ENCODE measurements around the gene ZNF669. TPM values are rescaled to one million over a fixed set of nuclear protein-coding genes. Genes with fewer than 3 reads are reported as not detected.
A peak's percentile ranks its signal among the peaks of the same experiment; 100 is the strongest.

Gene ZNF669
- total and polyA plus RNA-seq, 4 donors, result 11.8 to 12.8 (median 12.1) TPM

- Histone ChIP-seq H3K27ac (ENCODE audit: low read depth, low read length) (no peak overlapping the region), H3K9me3 (ENCODE audit: control insufficient read depth, insufficient read depth, low read length) (no peaks in the 10 kb centered on the region), H3K4me1 (ENCODE audit: control insufficient read depth, insufficient read depth, low read length) (peaks cover 17% of the 10 kb centered on the region), H3K36me3 (ENCODE audit: control insufficient read depth, insufficient read depth, low read length) (no peaks in the 10 kb centered on the region), H3K4me3 (ENCODE audit: low read depth, low read length) (no peak overlapping the region), H3K27me3 (ENCODE audit: control insufficient read depth, insufficient read depth, low read length) (no peaks in the 10 kb centered on the region)
- 81% methylated on average over 4 of the region's 5 CpGs for WGBS (ENCODE audit: insufficient coverage)
- DNase-seq (ENCODE audit: low read depth in 4 of 6, low spot score in 6 of 6), result no peak
Observed at GRCh38 chr1:247113094-247113497, 8.9 kb upstream of the ZNF669 start.

- peak overlapping the region; percentile 59 for H3K4me3 ChIP-seq (ENCODE audit: low read depth, low read length)
- 44% methylated on average over 9 of the region's 9 CpGs for WGBS (ENCODE audit: insufficient coverage)
- H3K27ac ChIP-seq (ENCODE audit: low read depth, low read length), result no peak overlapping the region
- DNase-seq (ENCODE audit: low read depth in 4 of 6, low spot score in 6 of 6), result no peak
- no peaks in the 10 kb centered on the region for H3K27me3 ChIP-seq (ENCODE audit: control insufficient read depth, insufficient read depth, low read length)
- no peaks in the 10 kb centered on the region for H3K9me3 ChIP-seq (ENCODE audit: control insufficient read depth, insufficient read depth, low read length)
- peaks cover 17% of the 10 kb centered on the region for H3K4me1 ChIP-seq (ENCODE audit: control insufficient read depth, insufficient read depth, low read length)
- no peaks in the 10 kb centered on the region for H3K36me3 ChIP-seq (ENCODE audit: control insufficient read depth, insufficient read depth, low read length)
Observed at GRCh38 chr1:247112479-247112781, 8.3 kb upstream of the ZNF669 start.

- Histone ChIP-seq H3K27me3 (ENCODE audit: control insufficient read depth, insufficient read depth, low read length) (no peaks in the 10 kb centered on the region), H3K4me3 (ENCODE audit: low read depth, low read length) (peak overlapping the region; percentile 59), H3K36me3 (ENCODE audit: control insufficient read depth, insufficient read depth, low read length) (no peaks in the 10 kb centered on the region), H3K9me3 (ENCODE audit: control insufficient read depth, insufficient read depth, low read length) (no peaks in the 10 kb centered on the region), H3K27ac (ENCODE audit: low read depth, low read length) (peak overlapping the region; percentile 52), H3K4me1 (ENCODE audit: control insufficient read depth, insufficient read depth, low read length) (peaks cover 17% of the 10 kb centered on the region)
- under 1% methylated on average over 78 of the region's 78 CpGs for WGBS (ENCODE audit: insufficient coverage)
- peak in 3 of 6 donors; percentile 15 to 68 (median 64) for DNase-seq (ENCODE audit: low read depth in 4 of 6, low spot score in 6 of 6)
Observed at GRCh38 chr1:247111700-247112478, 7.7 kb upstream of the ZNF669 start.

GRCh38 chr1:247111259-247111699 is 7.1 kb upstream of the ZNF669 start:
- H3K9me3 ChIP-seq (ENCODE audit: control insufficient read depth, insufficient read depth, low read length), result no peaks in the 10 kb centered on the region
- H3K27me3 ChIP-seq (ENCODE audit: control insufficient read depth, insufficient read depth, low read length), result no peaks in the 10 kb centered on the region
- DNase-seq (ENCODE audit: low read depth in 4 of 6, low spot score in 6 of 6), result no peak
- H3K4me1 ChIP-seq (ENCODE audit: control insufficient read depth, insufficient read depth, low read length), result peaks cover 17% of the 10 kb centered on the region
- WGBS (ENCODE audit: insufficient coverage), result under 1% methylated on average over 62 of the region's 62 CpGs
- H3K36me3 ChIP-seq (ENCODE audit: control insufficient read depth, insufficient read depth, low read length), result no peaks in the 10 kb centered on the region
- H3K27ac ChIP-seq (ENCODE audit: low read depth, low read length), result no peak overlapping the region
- peak overlapping the region; percentile 59 for H3K4me3 ChIP-seq (ENCODE audit: low read depth, low read length)

- 9% methylated on average over 25 of the region's 30 CpGs for WGBS (ENCODE audit: insufficient coverage)
- Histone ChIP-seq H3K36me3 (ENCODE audit: control insufficient read depth, insufficient read depth, low read length) (no peaks in the 10 kb centered on the region), H3K9me3 (ENCODE audit: control insufficient read depth, insufficient read depth, low read length) (no peaks in the 10 kb centered on the region), H3K27me3 (ENCODE audit: control insufficient read depth, insufficient read depth, low read length) (no peaks in the 10 kb centered on the region), H3K4me1 (ENCODE audit: control insufficient read depth, insufficient read depth, low read length) (peaks cover 17% of the 10 kb centered on the region), H3K27ac (ENCODE audit: low read depth, low read length) (no peak overlapping the region), H3K4me3 (ENCODE audit: low read depth, low read length) (peak overlapping the region; percentile 59)
- peak in 2 of 6 donors; percentile 4 to 44 for DNase-seq (ENCODE audit: low read depth in 4 of 6, low spot score in 6 of 6)
Observed at GRCh38 chr1:247110627-247111258, 6.6 kb upstream of the ZNF669 start.

GRCh38 chr1:247107694-247108093 is 3.5 kb upstream of the ZNF669 start:
- no peak overlapping the region for H3K27ac ChIP-seq (ENCODE audit: low read depth, low read length)
- 87% methylated on average over 3 of the region's 7 CpGs for WGBS (ENCODE audit: insufficient coverage)
- H3K36me3 ChIP-seq (ENCODE audit: control insufficient read depth, insufficient read depth, low read length), result no peaks in the 10 kb centered on the region

GRCh38 chr1:247105966-247106365 is 1.8 kb upstream of the ZNF669 start:
- WGBS (ENCODE audit: insufficient coverage), result 88% methylated on average over 7 of the region's 15 CpGs
- Histone ChIP-seq H3K27me3 (ENCODE audit: control insufficient read depth, insufficient read depth, low read length) (no peaks in the 10 kb centered on the region), H3K36me3 (ENCODE audit: control insufficient read depth, insufficient read depth, low read length) (peaks cover 2% of the 10 kb centered on the region), H3K4me3 (ENCODE audit: low read depth, low read length) (no peak overlapping the region), H3K4me1 (ENCODE audit: control insufficient read depth, insufficient read depth, low read length) (peaks cover 15% of the 10 kb centered on the region), H3K27ac (ENCODE audit: low read depth, low read length) (no peak overlapping the region), H3K9me3 (ENCODE audit: control insufficient read depth, insufficient read depth, low read length) (no peaks in the 10 kb centered on the region)
- DNase-seq (ENCODE audit: low read depth in 4 of 6, low spot score in 6 of 6), result no peak

More at GRCh38 chr1:247107694-247108093, 3.5 kb upstream of the ZNF669 start:
- H3K27me3 ChIP-seq (ENCODE audit: control insufficient read depth, insufficient read depth, low read length), result no peaks in the 10 kb centered on the region
- no peak overlapping the region for H3K4me3 ChIP-seq (ENCODE audit: low read depth, low read length)
- H3K4me1 ChIP-seq (ENCODE audit: control insufficient read depth, insufficient read depth, low read length), result peaks cover 25% of the 10 kb centered on the region
- DNase-seq (ENCODE audit: low read depth in 4 of 6, low spot score in 6 of 6), result no peak
- no peaks in the 10 kb centered on the region for H3K9me3 ChIP-seq (ENCODE audit: control insufficient read depth, insufficient read depth, low read length)

- Histone ChIP-seq H3K4me1 (ENCODE audit: control insufficient read depth, insufficient read depth, low read length) (peaks cover 9% of the 10 kb centered on the region), H3K27ac (ENCODE audit: low read depth, low read length) (no peak overlapping the region), H3K27me3 (ENCODE audit: control insufficient read depth, insufficient read depth, low read length) (no peaks in the 10 kb centered on the region), H3K36me3 (ENCODE audit: control insufficient read depth, insufficient read depth, low read length) (peaks cover 9% of the 10 kb centered on the region), H3K9me3 (ENCODE audit: control insufficient read depth, insufficient read depth, low read length) (no peaks in the 10 kb centered on the region), H3K4me3 (ENCODE audit: low read depth, low read length) (peak overlapping the region; percentile 93)
- WGBS (ENCODE audit: insufficient coverage), result 78% methylated on average over 13 of the region's 13 CpGs
- DNase-seq (ENCODE audit: low read depth in 4 of 6, low spot score in 6 of 6), result no peak
Observed at GRCh38 chr1:247104965-247105364, 809 bp upstream of the ZNF669 start.

GRCh38 chr1:247102381-247102780 is 1.8 kb downstream of the ZNF669 start:
- Histone ChIP-seq H3K36me3 (ENCODE audit: control insufficient read depth, insufficient read depth, low read length) (peaks cover 20% of the 10 kb centered on the region), H3K4me3 (ENCODE audit: low read depth, low read length) (no peak overlapping the region), H3K9me3 (ENCODE audit: control insufficient read depth, insufficient read depth, low read length) (no peaks in the 10 kb centered on the region), H3K27ac (ENCODE audit: low read depth, low read length) (no peak overlapping the region), H3K4me1 (ENCODE audit: control insufficient read depth, insufficient read depth, low read length) (peaks cover 9% of the 10 kb centered on the region), H3K27me3 (ENCODE audit: control insufficient read depth, insufficient read depth, low read length) (no peaks in the 10 kb centered on the region)
- no peak for DNase-seq (ENCODE audit: low read depth in 4 of 6, low spot score in 6 of 6)
- whole genome bisulfite sequencing (ENCODE audit: insufficient coverage), result no CpG with 5 or more reads among the region's 1 CpG
